Suprapubic skin (tissue), 4 donors: Measurements from ENCODE around the gene FILIP1L. TPM values are rescaled to one million over a fixed set of nuclear protein-coding genes. Genes with fewer than 3 reads are reported as not detected.
A peak's percentile ranks its signal among the peaks of the same experiment; 100 is the strongest.

Source experiments
- DNase-seq, 2 donors: peaks; one replicate each; pipeline ENCODE4 v3.0.0-alpha.2; 2019; ENCODE audit warnings: low spot score in 2 of 2
- H3K27ac ChIP-seq: fragments of 200-600 bp; sonication (generic); one replicate; pipeline ENCODE4 v1.5.1; 2019
- H3K27me3 ChIP-seq: fragments of 200-600 bp; sonication (generic); one replicate; pipeline ENCODE4 v1.5.1; 2019
- H3K36me3 ChIP-seq: fragments of 200-600 bp; sonication (generic); one replicate; pipeline ENCODE4 v1.5.1; 2019
- H3K4me1 ChIP-seq: fragments of 200-600 bp; sonication (generic); one replicate; pipeline ENCODE4 v1.5.1; 2019
- H3K4me3 ChIP-seq: fragments of 200-600 bp; sonication (generic); one replicate; pipeline ENCODE4 v1.5.1; 2019; ENCODE audit warnings: mild to moderate bottlenecking
- H3K9me3 ChIP-seq: fragments of 200-600 bp; sonication (generic); one replicate; pipeline ENCODE4 v1.5.1; 2019
- EP300 ChIP-seq: sonication (generic); formaldehyde crosslinking; IDR thresholded peaks from one replicate; pipeline ENCODE4 v1.6.1; 2017; ENCODE audit warnings: antibody characterized with exemption
- POLR2A ChIP-seq, 2 donors: fragments of 450-650 bp; IDR thresholded peaks; one replicate each; pipeline ENCODE4 v1.6.1; 2017; ENCODE audit warnings: antibody characterized with exemption in 2 of 2, mild to moderate bottlenecking in 2 of 2, moderate library complexity in 2 of 2
- POLR2AphosphoS5 ChIP-seq, 3 donors: sonication (generic); formaldehyde crosslinking; IDR thresholded peaks; one replicate each; pipeline ENCODE4 v1.6.1; 2017; ENCODE audit warnings: antibody characterized with exemption in 3 of 3
- WGBS: methylation state at CpG from one replicate; pipeline ENCODE4 v1.1.5; 2018; 5-methylcytosine and 5-hydroxymethylcytosine counted together
- total RNA-seq, 4 donors: library from RNA; depleted of rRNA; stranded (reverse); fragments of >200 nt; gene quantifications; one replicate each; pipeline ENCODE4 v1.1.0, GENCODE V29; 2016
- TF ChIP-seq, protein P1 (sequence below), 2 donors: fragments of 200-600 bp in 1 of 2; fragments of 450-650 bp in 1 of 2; sonication (generic) in 1 of 2; IDR thresholded peaks; one replicate each; pipeline ENCODE4 v1.5.1; 2016 to 2019; ENCODE audit warnings: antibody characterized with exemption in 2 of 2, mild to moderate bottlenecking in 1 of 2, moderate library complexity in 1 of 2

Gene FILIP1L
- total RNA-seq, 4 donors from 2014 or later = 14.0 to 19.9 (median 15.9) TPM

- H3K9me3 ChIP-seq = no peaks in the 10 kb centered on the region
- H3K27me3 ChIP-seq = no peaks in the 10 kb centered on the region
- H3K4me3 ChIP-seq = no peak overlapping the region
- WGBS = 85% methylated on average over 1 of the region's 1 CpG
- peak overlapping the region; percentile 26 for H3K27ac ChIP-seq
- no peaks in the 10 kb centered on the region for H3K36me3 ChIP-seq
- no peak for DNase-seq
- TF ChIP-seq, protein P1, sequence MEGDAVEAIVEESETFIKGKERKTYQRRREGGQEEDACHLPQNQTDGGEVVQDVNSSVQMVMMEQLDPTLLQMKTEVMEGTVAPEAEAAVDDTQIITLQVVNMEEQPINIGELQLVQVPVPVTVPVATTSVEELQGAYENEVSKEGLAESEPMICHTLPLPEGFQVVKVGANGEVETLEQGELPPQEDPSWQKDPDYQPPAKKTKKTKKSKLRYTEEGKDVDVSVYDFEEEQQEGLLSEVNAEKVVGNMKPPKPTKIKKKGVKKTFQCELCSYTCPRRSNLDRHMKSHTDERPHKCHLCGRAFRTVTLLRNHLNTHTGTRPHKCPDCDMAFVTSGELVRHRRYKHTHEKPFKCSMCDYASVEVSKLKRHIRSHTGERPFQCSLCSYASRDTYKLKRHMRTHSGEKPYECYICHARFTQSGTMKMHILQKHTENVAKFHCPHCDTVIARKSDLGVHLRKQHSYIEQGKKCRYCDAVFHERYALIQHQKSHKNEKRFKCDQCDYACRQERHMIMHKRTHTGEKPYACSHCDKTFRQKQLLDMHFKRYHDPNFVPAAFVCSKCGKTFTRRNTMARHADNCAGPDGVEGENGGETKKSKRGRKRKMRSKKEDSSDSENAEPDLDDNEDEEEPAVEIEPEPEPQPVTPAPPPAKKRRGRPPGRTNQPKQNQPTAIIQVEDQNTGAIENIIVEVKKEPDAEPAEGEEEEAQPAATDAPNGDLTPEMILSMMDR (IDR thresholded peaks at IDR 0.05) = no peak
- TF ChIP-seq POLR2AphosphoS5 (IDR thresholded peaks at IDR 0.05) = no peak
- TF ChIP-seq EP300 = no peak
- TF ChIP-seq POLR2A (IDR thresholded peaks at IDR 0.05) = no peak
- peaks cover 58% of the 10 kb centered on the region for H3K4me1 ChIP-seq
Observed at GRCh38 chr3:99869621-99870020, 244.7 kb downstream of the FILIP1L start.

GRCh38 chr3:99868311-99868646, 246.0 kb downstream of the FILIP1L start:
- DNase-seq = no peak
- 0% methylated on average over 1 of the region's 1 CpG for WGBS
- Histone ChIP-seq H3K27me3 (no peaks in the 10 kb centered on the region), H3K27ac (no peak overlapping the region), H3K9me3 (no peaks in the 10 kb centered on the region), H3K4me3 (no peak overlapping the region), H3K36me3 (peaks cover under 1% of the 10 kb centered on the region), H3K4me1 (peaks cover 50% of the 10 kb centered on the region)
- TF ChIP-seq POLR2A (IDR thresholded peaks at IDR 0.05) = no peak
- TF ChIP-seq, protein P1 (IDR thresholded peaks at IDR 0.05) = no peak
- no peak for TF ChIP-seq POLR2AphosphoS5 (IDR thresholded peaks at IDR 0.05)
- no peak for TF ChIP-seq EP300

GRCh38 chr3:99867594-99868310, 246.5 kb downstream of the FILIP1L start:
- DNase-seq = no peak
- H3K27ac ChIP-seq = no peak overlapping the region
- H3K4me3 ChIP-seq = no peak overlapping the region
- peaks cover 46% of the 10 kb centered on the region for H3K4me1 ChIP-seq
- WGBS = 82% methylated on average over 3 of the region's 3 CpGs
- no peaks in the 10 kb centered on the region for H3K27me3 ChIP-seq
- TF ChIP-seq, protein P1 (IDR thresholded peaks at IDR 0.05) = no peak
- no peak for TF ChIP-seq POLR2A (IDR thresholded peaks at IDR 0.05)
- TF ChIP-seq EP300 = no peak
- no peak for TF ChIP-seq POLR2AphosphoS5 (IDR thresholded peaks at IDR 0.05)
- peaks cover 6% of the 10 kb centered on the region for H3K36me3 ChIP-seq
- H3K9me3 ChIP-seq = no peaks in the 10 kb centered on the region

DNA sequence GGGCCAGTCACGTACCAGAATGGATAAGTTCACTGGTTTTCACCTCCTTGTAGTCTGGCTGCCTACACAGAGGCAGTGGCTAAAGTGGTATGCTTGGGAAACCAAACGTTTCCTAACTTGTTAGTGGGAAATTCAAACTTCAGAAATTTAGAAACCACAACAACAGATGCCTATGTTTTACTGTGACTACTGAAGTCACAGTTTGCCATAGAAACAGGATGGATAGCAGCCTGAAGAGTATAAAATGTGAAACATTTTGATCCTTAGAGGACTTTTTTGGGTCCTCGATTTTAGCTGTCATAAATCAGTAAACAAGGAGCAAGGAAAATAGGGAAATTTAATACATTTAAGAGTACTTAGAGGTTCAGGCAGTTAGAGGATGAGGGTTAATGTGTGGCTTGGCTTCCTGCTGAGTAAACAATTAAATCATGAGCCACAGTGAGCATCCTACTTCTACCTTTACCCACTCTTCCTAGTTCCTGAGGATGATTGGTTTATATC, 248.0 kb downstream of the FILIP1L start:
- H3K4me1 ChIP-seq = peaks cover 34% of the 10 kb centered on the region

DNA sequence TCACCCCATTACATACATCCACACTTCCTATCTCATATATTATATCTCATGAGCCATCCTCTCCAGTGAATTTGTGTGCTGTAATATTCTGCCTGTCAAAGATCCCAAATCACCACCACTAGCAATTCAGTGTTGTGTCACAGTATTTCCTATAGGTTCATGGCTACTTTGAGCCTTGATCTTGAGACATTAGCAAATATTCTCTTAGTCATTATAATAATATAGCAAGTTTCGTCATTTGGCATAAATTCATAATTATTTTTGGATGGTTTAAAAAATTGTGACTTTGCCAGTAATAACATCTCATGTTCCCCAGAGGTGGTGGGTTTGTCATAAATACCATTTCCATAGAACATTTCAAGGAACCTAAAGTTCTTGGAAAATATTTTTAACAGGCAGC, 249.0 kb downstream of the FILIP1L start:
- no peaks in the 10 kb centered on the region for H3K27me3 ChIP-seq
- TF ChIP-seq, protein P1 (IDR thresholded peaks at IDR 0.05) = no peak
- TF ChIP-seq POLR2AphosphoS5 (IDR thresholded peaks at IDR 0.05) = no peak
- TF ChIP-seq POLR2A (IDR thresholded peaks at IDR 0.05) = no peak
- no peak for TF ChIP-seq EP300
- no peak for DNase-seq
- 85% methylated on average over 1 of the region's 1 CpG for WGBS
- H3K4me1 ChIP-seq = peaks cover 28% of the 10 kb centered on the region
- H3K36me3 ChIP-seq = peaks cover 10% of the 10 kb centered on the region
- H3K4me3 ChIP-seq = no peak overlapping the region
- no peak overlapping the region for H3K27ac ChIP-seq
- no peaks in the 10 kb centered on the region for H3K9me3 ChIP-seq

More for the DNA sequence above, 248.0 kb downstream of the FILIP1L start:
- Histone ChIP-seq H3K4me3 (no peak overlapping the region), H3K27me3 (no peaks in the 10 kb centered on the region), H3K9me3 (no peaks in the 10 kb centered on the region), H3K27ac (no peak overlapping the region), H3K36me3 (peaks cover 10% of the 10 kb centered on the region)
- DNase-seq = no peak
- WGBS = 47% methylated on average over 3 of the region's 3 CpGs
- TF ChIP-seq EP300 (no peak), POLR2AphosphoS5 (IDR thresholded peaks at IDR 0.05) (no peak), POLR2A (IDR thresholded peaks at IDR 0.05) (no peak)
- TF ChIP-seq, protein P1 (IDR thresholded peaks at IDR 0.05) = no peak
